GM12891 (cell line): ENCODE data around the gene LIMA1.

ENCODE experiments used
- DNase-seq: peaks from one replicate; pipeline ENCODE4 v3.0.0; 2011; ENCODE audit warnings: low spot score; ENCODE audit not compliant: insufficient read length
- FAIRE-seq: peaks from 2 replicates; lab custom pipeline; 2011; peaks lifted over from hg19 to GRCh38; lab: Jason Lieb, UNC
- PAX5 ChIP-seq: IDR thresholded peaks from 2 replicates; pipeline ENCODE4 v1.6.1; 2011; ENCODE audit warnings: low read length, moderate library complexity, mild to moderate bottlenecking; ENCODE audit not compliant: insufficient read depth, severe bottlenecking
- POLR2A ChIP-seq: IDR thresholded peaks from 2 replicates; pipeline ENCODE4 v1.6.1; 2011; ENCODE audit warnings: low read depth, low read length, control low read depth
- POLR2AphosphoS5 ChIP-seq: IDR thresholded peaks from 2 replicates; pipeline ENCODE4 v1.6.1; 2011; ENCODE audit warnings: low read depth, low read length, control low read depth
- POU2F2 ChIP-seq: IDR thresholded peaks from 2 replicates; pipeline ENCODE4 v1.6.1; 2011; ENCODE audit warnings: low read depth, mild to moderate bottlenecking, control low read depth, low read length, moderate library complexity
- SPI1 ChIP-seq: IDR thresholded peaks from 2 replicates; pipeline ENCODE4 v1.6.1; 2011; ENCODE audit warnings: low read depth, low read length, control low read depth
- TAF1 ChIP-seq: IDR thresholded peaks from 2 replicates; pipeline ENCODE4 v1.6.1; 2011; ENCODE audit warnings: low read depth, low read length, control low read depth

LIMA1 gene

GRCh38 chr12:50188241-50188781, 95.0 kb downstream of the LIMA1 start:
- TF ChIP-seq POLR2AphosphoS5 (no peak), POU2F2 (no peak), POLR2A (no peak), SPI1 (no peak), TAF1 (no peak), PAX5 (no peak)
- no peak for DNase-seq
- FAIRE-seq, result no peak

- DNase-seq (no peak), FAIRE-seq (no peak)
- no peak for TF ChIP-seq SPI1
- no peak for TF ChIP-seq POLR2AphosphoS5
Measured at GRCh38 chr12:50187084-50187900, 96.0 kb downstream of the LIMA1 start.

DNA sequence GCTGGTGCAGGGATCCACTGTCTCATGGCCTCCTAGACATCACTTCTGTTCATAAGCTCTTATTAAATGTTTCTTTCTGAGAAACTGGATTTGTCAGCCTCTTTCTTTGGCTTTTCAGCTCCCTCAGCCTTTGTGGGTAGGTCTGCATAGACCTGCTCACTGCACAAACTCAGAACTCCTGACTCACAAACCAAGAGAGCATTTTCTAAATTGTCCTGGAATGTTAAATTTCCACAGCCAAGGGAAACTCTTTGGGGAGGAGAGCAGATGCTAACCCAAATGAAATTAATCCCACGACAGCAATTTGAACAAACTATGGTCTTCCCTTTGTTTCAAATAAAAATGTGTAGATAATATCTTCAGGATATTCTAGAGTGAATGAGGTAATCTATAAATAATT, 96.6 kb downstream of the LIMA1 start:
- FAIRE-seq (no peak), DNase-seq (no peak)
- TF ChIP-seq POLR2AphosphoS5, result no peak
- no peak for TF ChIP-seq PAX5
- no peak for TF ChIP-seq SPI1
- no peak for TF ChIP-seq TAF1
- TF ChIP-seq POLR2A, result no peak
- no peak for TF ChIP-seq POU2F2

- DNase-seq, result no peak
- no peak for TF ChIP-seq TAF1
- TF ChIP-seq POU2F2, result no peak
- TF ChIP-seq POLR2A, result no peak
- TF ChIP-seq PAX5, result no peak
- no peak for TF ChIP-seq SPI1
- FAIRE-seq, result no peak
Measured at GRCh38 chr12:50185970-50186663, 97.2 kb downstream of the LIMA1 start.

DNA sequence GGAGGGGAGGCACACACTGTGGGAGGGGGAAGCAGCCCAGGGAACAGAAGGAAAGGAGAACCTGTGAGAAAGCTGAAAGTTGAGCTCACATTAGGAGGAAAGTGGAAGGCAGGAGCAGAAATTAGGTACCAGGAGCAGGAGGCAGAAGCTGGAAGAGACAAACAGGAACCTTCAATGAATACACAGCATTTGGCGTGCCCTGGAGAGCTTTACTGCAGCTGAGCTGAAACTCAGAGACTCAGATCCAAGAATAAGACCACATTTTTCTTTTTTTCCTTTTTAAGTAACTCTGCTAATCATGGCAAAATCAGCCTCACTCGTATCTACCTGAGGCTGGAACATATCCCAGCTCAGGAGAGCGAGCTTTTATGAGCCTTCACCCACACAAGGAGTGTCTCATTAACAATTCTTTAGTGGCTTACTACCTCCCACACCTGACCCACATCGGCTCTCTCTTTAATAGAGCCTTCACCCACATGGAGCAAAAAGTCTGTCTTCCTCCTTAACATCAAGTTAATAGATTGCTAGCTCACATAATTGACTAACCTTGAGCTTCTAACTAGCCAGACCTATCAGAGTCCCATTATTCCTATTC, 97.9 kb downstream of the LIMA1 start:
- TF ChIP-seq POLR2A (no peak), TAF1 (no peak), SPI1 (no peak), PAX5 (no peak), POU2F2 (no peak), POLR2AphosphoS5 (no peak)
- FAIRE-seq (no peak), DNase-seq (no peak)

DNA sequence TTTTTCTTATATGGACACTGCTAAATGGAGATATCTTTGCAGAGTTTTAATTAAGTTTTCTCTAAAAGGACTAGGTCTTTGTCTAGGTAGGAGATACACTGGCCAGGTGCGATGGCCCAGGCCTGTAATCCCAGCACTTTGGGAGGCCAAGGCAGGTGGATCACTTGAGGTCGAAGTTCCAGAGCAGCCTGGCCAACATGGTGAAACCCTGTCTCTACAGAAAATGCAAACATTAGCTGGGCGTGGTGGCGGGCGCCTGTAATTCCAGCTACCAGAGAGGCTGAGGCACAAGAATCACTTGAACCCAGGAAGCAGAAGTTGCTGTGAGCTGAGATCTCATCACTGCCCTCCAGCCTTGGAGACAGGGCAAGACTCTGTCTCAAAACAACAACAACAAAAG, 99.1 kb downstream of the LIMA1 start:
- no peak for FAIRE-seq
- no peak for DNase-seq
- TF ChIP-seq POLR2A (no peak), SPI1 (no peak), POU2F2 (no peak), POLR2AphosphoS5 (no peak)

DNA sequence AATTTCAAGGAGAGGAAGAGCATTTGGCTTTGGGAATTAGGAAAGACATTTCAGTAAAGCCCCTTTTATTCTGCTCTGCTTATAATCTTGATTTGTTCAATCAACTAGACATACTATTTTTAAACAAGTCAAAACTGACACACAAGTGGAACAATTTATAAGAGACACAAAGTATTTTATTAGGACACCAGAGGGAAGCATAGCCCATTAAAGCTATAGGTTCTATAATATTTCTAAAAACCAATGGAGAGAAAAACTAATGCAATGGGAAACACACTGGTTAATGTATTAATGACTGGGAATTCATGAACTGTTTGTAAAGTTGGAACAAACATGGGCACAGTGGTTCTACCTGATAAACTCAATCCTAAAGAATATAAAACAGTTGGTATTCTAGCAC, 100.9 kb downstream of the LIMA1 start:
- no peak for TF ChIP-seq PAX5
- no peak for TF ChIP-seq POLR2AphosphoS5
- no peak for TF ChIP-seq TAF1
- TF ChIP-seq POLR2A, result no peak
- no peak for DNase-seq
- no peak for FAIRE-seq

DNA sequence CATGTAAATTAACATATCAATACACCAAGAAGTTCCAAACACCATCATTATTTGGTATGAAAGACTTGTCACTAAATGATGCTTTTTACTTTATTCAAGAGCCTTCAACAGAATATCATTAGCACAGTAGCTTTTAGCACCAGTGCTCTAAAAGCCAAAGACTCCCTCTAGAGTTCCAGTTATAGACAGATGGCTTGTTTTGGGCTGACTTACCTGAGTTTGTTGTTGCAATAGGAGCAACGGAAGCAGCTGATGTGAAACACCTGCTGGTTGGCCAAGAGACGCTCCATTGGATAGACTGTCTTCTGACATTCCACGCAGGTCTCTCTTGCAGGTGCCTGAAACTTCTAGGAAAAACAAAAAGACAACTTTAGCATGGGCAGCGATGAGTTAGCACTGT, 101.6 kb downstream of the LIMA1 start:
- FAIRE-seq, result no peak
- no peak for DNase-seq
- TF ChIP-seq POLR2A (no peak), POU2F2 (no peak), SPI1 (no peak), PAX5 (no peak), POLR2AphosphoS5 (no peak), TAF1 (no peak)

- FAIRE-seq, result no peak
- no peak for DNase-seq
Measured at GRCh38 chr12:50175716-50176026, 107.6 kb downstream of the LIMA1 start.

More at GRCh38 chr12:50175716-50176026, 107.6 kb downstream of the LIMA1 start:
- TF ChIP-seq PAX5, result no peak
- TF ChIP-seq POLR2A, result no peak
- no peak for TF ChIP-seq SPI1
- TF ChIP-seq POU2F2, result no peak
- no peak for TF ChIP-seq POLR2AphosphoS5
- no peak for TF ChIP-seq TAF1
